B cell (primary cell): ENCODE measurements around the gene MAP4K4. TPM values are rescaled to one million over a fixed set of nuclear protein-coding genes. Genes with fewer than 3 reads are reported as not detected.

Source experiments
- ATAC-seq: fragments of 200-7000 bp; cut with Tn5 transposase; one replicate; pipeline ENCODE4 v1.10.0; 2021; ENCODE audit warnings: low read depth, mild to moderate bottlenecking, moderate number of reproducible peaks, moderate library complexity
- CTCF ChIA-PET: fragments of 350-600 bp; sonication (Branson Sonifier 250); formaldehyde crosslinking; loops from one replicate; lab custom pipeline; 2021; ENCODE audit warnings: antibody characterized with exemption, inconsistent platforms; lab: Charles Lee
- POLR2A ChIA-PET: fragments of 350-600 bp; sonication (Branson Sonifier 250); formaldehyde crosslinking; loops from one replicate; lab custom pipeline; 2021; ENCODE audit warnings: antibody characterized with exemption; lab: Charles Lee
- DNase-seq: peaks from one replicate; pipeline ENCODE4 v3.0.0; 2013
- H2AFZ ChIP-seq: 2 replicates; pipeline ENCODE4 v1.6.1; 2012; ENCODE audit warnings: mild to moderate bottlenecking, low read depth, low read length; ENCODE audit not compliant: insufficient read depth, poor library complexity, severe bottlenecking
- H3K27ac ChIP-seq, 2 donors: 1 replicate in 1 of 2; 2 replicates in 1 of 2; pipeline ENCODE4 v1.5.1; 2012 to 2013; ENCODE audit warnings: low read length in 2 of 2, mild to moderate bottlenecking in 2 of 2, moderate library complexity in 1 of 2
- H3K27me3 ChIP-seq, 4 experiments: fragments of 200-600 bp in 1 of 4; sonication (generic) in 1 of 4; replicated peaks in 1 of 4; 1 replicate in 2 of 4; 2 replicates in 2 of 4; pipeline versions ENCODE4 v1.6.1 to v1.7.0; 2013 to 2016; ENCODE audit warnings: low read length in 3 of 4, mild to moderate bottlenecking in 2 of 4, mixed read lengths in 1 of 4, moderate library complexity in 1 of 4; ENCODE audit not compliant: insufficient read depth in 4 of 4, control insufficient read depth in 3 of 4; ENCODE audit errors: control extremely low read depth in 1 of 4
- H3K36me3 ChIP-seq, 2 experiments: replicated peaks in 1 of 2; 1 replicate in 1 of 2; 2 replicates in 1 of 2; pipeline versions ENCODE4 v1.6.1 to v1.7.1; 2013; ENCODE audit warnings: low read length in 1 of 2; ENCODE audit not compliant: insufficient read depth in 2 of 2, control insufficient read depth in 1 of 2; ENCODE audit errors: control extremely low read depth in 1 of 2, extremely low read depth in 1 of 2
- H3K4me1 ChIP-seq, 2 donors: fragments of 200-600 bp in 1 of 2; sonication (generic) in 1 of 2; 1 replicate in 1 of 2; 2 replicates in 1 of 2; pipeline versions ENCODE4 v1.5.1 to v1.6.1; 2013 to 2017; ENCODE audit warnings: low read length in 2 of 2; ENCODE audit not compliant: control insufficient read depth in 2 of 2, insufficient read depth in 2 of 2
- H3K4me2 ChIP-seq: replicated peaks from 2 replicates; pipeline ENCODE3; 2012; ENCODE audit warnings: mild to moderate bottlenecking, low read depth, low read length; ENCODE audit not compliant: poor library complexity, severe bottlenecking
- H3K4me3 ChIP-seq, 5 experiments: fragments of 200-600 bp in 1 of 5; sonication (generic) in 1 of 5; 1 replicate in 3 of 5; 2 replicates in 2 of 5; pipeline versions ENCODE4 v1.5.1 to v1.7.0; 2011 to 2016; ENCODE audit warnings: low read length in 4 of 5, mild to moderate bottlenecking in 4 of 5, low read depth in 2 of 5, control low read depth in 1 of 5, moderate library complexity in 1 of 5; ENCODE audit not compliant: insufficient read depth in 1 of 5; ENCODE audit errors: control extremely low read depth in 1 of 5, extremely low read depth in 1 of 5
- H3K79me2 ChIP-seq: fragments of 200-600 bp; sonication (generic); one replicate; pipeline ENCODE4 v1.6.0; 2016; ENCODE audit warnings: low read length; ENCODE audit not compliant: control insufficient read depth, insufficient read depth
- H3K9ac ChIP-seq: fragments of 200-600 bp; sonication (generic); 2 replicates; pipeline ENCODE4 v1.6.1; 2017; ENCODE audit warnings: mild to moderate bottlenecking, low read length, moderate library complexity
- H3K9me3 ChIP-seq, 3 donors: one replicate each; pipeline versions ENCODE4 v1.6.1 to v1.7.1; 2013; ENCODE audit warnings: low read length in 2 of 3; ENCODE audit not compliant: control insufficient read depth in 2 of 3, insufficient read depth in 1 of 3; ENCODE audit errors: control extremely low read depth in 1 of 3
- H4K20me1 ChIP-seq: 2 replicates; pipeline ENCODE4 v1.6.0; 2012; ENCODE audit warnings: mild to moderate bottlenecking, low read length; ENCODE audit not compliant: insufficient read depth, control insufficient read depth, poor library complexity, severe bottlenecking
- H3K27ac Mint-ChIP-seq: one replicate; pipeline ENCODE4 v1.8.0; 2021; ENCODE audit warnings: mixed read lengths
- H3K27me3 Mint-ChIP-seq: one replicate; pipeline ENCODE4 v1.8.0; 2021; ENCODE audit warnings: mixed read lengths
- H3K4me1 Mint-ChIP-seq: one replicate; pipeline ENCODE4 v1.8.0; 2021; ENCODE audit warnings: mixed read lengths
- H3K4me3 Mint-ChIP-seq: one replicate; pipeline ENCODE4 v1.8.0; 2021; ENCODE audit warnings: mixed read lengths
- H3K9me3 Mint-ChIP-seq: one replicate; pipeline ENCODE4 v1.8.0; 2022; ENCODE audit warnings: mixed read lengths; ENCODE audit not compliant: insufficient read depth
- CTCF ChIP-seq: fragments of 200-600 bp; IDR thresholded peaks from one replicate; pipeline ENCODE4 v1.8.0; 2022; ENCODE audit warnings: antibody characterized with exemption, mild to moderate bottlenecking
- EZH2 ChIP-seq: IDR thresholded peaks from 2 replicates; pipeline ENCODE4 v1.6.1; 2012; ENCODE audit warnings: borderline replicate concordance, low read depth, mild to moderate bottlenecking, moderate library complexity, low read length; ENCODE audit not compliant: insufficient read depth, poor library complexity, severe bottlenecking
- WGBS: methylation state at CpG from one replicate; pipeline ENCODE4 v1.1.5; 2013; ENCODE audit warnings: missing lambda C conversion rate; ENCODE audit not compliant: insufficient coverage; 5-methylcytosine and 5-hydroxymethylcytosine counted together
- intact Hi-C: fragments of 100-400 bp; cut with micrococcal nuclease; formaldehyde crosslinking; loops from one replicate; pipeline ENCODE4 v1.10.0; 2022
- polyA plus RNA-seq: library from polyadenylated mRNA; depleted of rRNA; stranded (reverse); fragments of >200 nt; gene quantifications from 2 replicates; pipeline ENCODE4 v1.2.3, GENCODE V29; 2012
- total RNA-seq, 2 donors: library from RNA; stranded (reverse); fragments of 120-200 nt in 1 of 2; gene quantifications; 1 replicate in 1 of 2; 2 replicates in 1 of 2; pipeline versions ENCODE4 v1.2.3 to v1.2.4, GENCODE V29; 2013 to 2022

MAP4K4 gene
- total and polyA plus RNA-seq, 2 donors (not counting 1 experiment from before 2014, with no cell fraction given), result 54.8 to 280 TPM

DNA sequence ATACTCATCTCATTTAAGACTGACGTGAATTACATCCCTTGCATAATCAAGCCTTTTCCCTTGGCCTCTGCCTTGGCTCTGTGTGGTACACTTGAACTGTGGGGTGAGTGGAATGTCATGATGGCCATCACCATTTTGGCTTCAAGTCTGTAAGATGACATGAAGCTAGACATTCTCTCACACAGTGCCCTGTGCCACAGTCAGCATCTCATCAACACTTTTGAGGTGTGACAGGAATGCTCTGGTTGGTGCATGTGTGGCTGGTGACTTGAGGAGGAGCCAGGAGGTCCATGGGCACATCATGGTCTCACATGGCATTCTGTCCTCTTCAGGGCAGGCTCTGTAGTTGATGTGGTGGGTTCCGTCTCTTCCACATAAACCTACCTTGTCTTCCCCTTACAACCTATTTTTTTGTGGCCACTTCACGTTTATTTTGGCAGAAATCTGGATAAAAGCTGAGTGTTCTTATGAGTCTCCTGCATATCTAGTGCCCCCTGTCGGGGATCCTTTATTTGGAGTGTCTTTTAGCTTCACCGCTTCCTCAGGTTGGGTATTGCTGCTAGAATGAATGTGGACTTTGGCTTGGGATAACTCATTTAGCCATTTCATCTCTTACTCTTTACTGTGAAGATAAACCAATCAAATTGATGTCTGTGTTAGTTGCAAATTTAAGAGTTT is 28.1 kb downstream of the MAP4K4 start:
- peaks cover 94% of the 10 kb centered on the region for H3K4me1 Mint-ChIP-seq
- no peaks in the 10 kb centered on the region for H3K36me3 ChIP-seq
- peak overlapping the region; percentile 64 for H3K27ac Mint-ChIP-seq
- no peaks in the 10 kb centered on the region for H3K9me3 Mint-ChIP-seq
- no peaks in the 10 kb centered on the region for H3K27me3 Mint-ChIP-seq
- intact Hi-C loops, result loop anchor here (2.0 kb wide), 1 partner anchor 21 kb away; no protein-coding TSS in a partner anchor
- H3K4me2 ChIP-seq, result peak overlapping the region; percentile 20
- H3K4me3 ChIP-seq, result no peak overlapping the region
- H3K27me3 ChIP-seq, result no peaks in the 10 kb centered on the region
- peaks cover 0 to 5% (median 3%) of the 10 kb centered on the region in 3 donors for H3K9me3 ChIP-seq
- H3K9ac ChIP-seq, result no peak overlapping the region
- CTCF ChIA-PET, result interaction anchor here (0.6 to 2.2 kb wide), 17 partner anchors 9 to 308 kb away, joined by 3 to 8 read pairs (median 4); no protein-coding TSS in a partner anchor
- POLR2A ChIA-PET, result interaction anchor here (0.6 to 1.2 kb wide), 2 partner anchors 25 to 33 kb away, joined by 5 read pairs; no protein-coding TSS in a partner anchor
- no peak for TF ChIP-seq EZH2
- peak; percentile 56 for TF ChIP-seq CTCF
- no CpG with 5 or more reads among the region's 5 CpGs for WGBS
- H3K79me2 ChIP-seq, result peaks cover 100% of the 10 kb centered on the region
- H3K4me3 Mint-ChIP-seq, result peak overlapping the region; percentile 36
- H3K27ac ChIP-seq, result peak overlapping the region in 1 of 2 donors; percentile 86
- peaks cover 64% of the 10 kb centered on the region for H4K20me1 ChIP-seq
- ATAC-seq (no peak), DNase-seq (peak; percentile 60)
- no peak overlapping the region for H2AFZ ChIP-seq
- H3K4me1 ChIP-seq, result peaks cover 92 to 99% of the 10 kb centered on the region in 2 donors

DNA sequence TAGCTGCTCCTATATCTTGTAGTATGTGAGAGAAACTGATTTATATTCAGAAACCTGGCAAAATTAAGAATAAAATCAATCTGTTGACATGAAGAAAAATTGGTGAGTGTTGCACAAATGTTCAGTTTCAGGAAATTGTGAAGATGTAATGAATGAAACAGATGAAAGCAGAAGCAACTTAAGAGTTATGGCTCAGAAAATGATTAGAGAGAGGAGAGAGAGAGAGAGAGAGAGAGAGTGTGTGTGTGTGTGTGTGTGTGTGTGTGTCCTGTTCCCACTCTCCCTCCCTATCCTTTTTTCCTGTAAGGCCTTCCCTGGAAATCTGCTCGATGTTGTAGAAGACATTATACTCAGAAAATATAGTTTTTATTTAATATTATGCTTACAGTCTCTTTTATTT is 31.4 kb downstream of the MAP4K4 start:
- ATAC-seq (no peak), DNase-seq (no peak)
- Histone ChIP-seq H3K27ac (peak overlapping the region in 1 of 2 donors; percentile 62), H3K4me2 (peak overlapping the region; percentile 47), H3K4me1 (peaks cover 93 to 94% of the 10 kb centered on the region in 2 donors), H3K36me3 (no peaks in the 10 kb centered on the region), H3K4me3 (no peak overlapping the region), H3K27me3 (no peaks in the 10 kb centered on the region), H3K9me3 (peaks cover 0 to 5% (median 0%) of the 10 kb centered on the region in 3 donors), H2AFZ (no peak overlapping the region), H3K79me2 (peaks cover 100% of the 10 kb centered on the region), H3K9ac (no peak overlapping the region), H4K20me1 (peaks cover 94% of the 10 kb centered on the region)
- Mint-ChIP-seq H3K27ac (peak overlapping the region; percentile 2), H3K4me1 (peaks cover 89% of the 10 kb centered on the region), H3K9me3 (no peaks in the 10 kb centered on the region), H3K4me3 (peak overlapping the region; percentile 9), H3K27me3 (no peaks in the 10 kb centered on the region)
- ChIA-PET CTCF (interaction anchor here (0.6 to 1.8 kb wide), 4 partner anchors 17 to 310 kb away, joined by 3 to 4 read pairs (median 4); no protein-coding TSS in a partner anchor), POLR2A (no interaction called here)
- intact Hi-C loops, result no loop called here
- TF ChIP-seq CTCF (no peak), EZH2 (no peak)
- WGBS, result no CpG with 5 or more reads among the region's 1 CpG
